GF-D8 (cell line): ENCODE measurements around the gene CMSS1.
"Not testable (repeated sequence)": the region's sequence is repeated elsewhere in the genome, so short reads cannot be mapped to it uniquely, and the experiment has no call there.

Experiments used
- DNase-seq: peaks from one replicate; lab custom pipeline; 2025; lab: John Stamatoyannopoulos, UW

Gene CMSS1

DNA sequence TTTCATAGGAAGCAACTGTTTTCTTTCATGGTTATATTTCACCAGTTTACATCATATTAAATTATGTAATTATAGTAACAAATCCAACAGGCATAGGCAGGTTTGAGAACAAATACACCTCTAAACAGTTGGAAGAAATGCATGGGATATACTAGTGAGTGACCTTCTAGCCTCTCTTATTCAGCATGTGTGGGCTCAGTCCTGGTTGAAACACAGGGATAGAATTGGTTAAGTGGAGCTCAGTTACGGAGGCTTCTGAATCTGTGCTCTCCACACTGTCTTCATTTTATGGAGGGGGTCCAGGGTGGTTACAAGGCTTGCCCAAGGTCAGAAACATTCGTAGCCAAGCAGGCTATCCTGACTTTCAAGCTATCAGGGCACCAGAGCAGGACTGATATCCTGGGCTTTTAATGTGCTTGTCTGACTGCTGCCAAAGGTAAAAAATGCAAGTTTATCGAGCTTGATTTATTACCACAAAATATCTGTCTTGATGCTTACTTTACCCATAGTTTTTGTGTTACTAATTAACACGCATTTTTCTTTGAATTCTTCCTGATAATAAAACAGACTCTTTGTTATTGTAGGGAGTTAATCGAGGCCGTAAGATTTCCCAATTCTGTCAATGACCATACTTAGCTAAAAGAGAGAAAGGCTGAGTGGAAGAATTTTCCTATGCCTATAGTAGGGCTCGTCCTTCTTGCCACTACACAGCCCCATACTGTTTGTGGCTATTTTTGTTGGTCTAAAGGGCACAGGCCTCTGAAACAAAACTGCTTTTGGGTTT is 207.1 kb downstream of the CMSS1 start:
- DNase-seq: no peak

DNA sequence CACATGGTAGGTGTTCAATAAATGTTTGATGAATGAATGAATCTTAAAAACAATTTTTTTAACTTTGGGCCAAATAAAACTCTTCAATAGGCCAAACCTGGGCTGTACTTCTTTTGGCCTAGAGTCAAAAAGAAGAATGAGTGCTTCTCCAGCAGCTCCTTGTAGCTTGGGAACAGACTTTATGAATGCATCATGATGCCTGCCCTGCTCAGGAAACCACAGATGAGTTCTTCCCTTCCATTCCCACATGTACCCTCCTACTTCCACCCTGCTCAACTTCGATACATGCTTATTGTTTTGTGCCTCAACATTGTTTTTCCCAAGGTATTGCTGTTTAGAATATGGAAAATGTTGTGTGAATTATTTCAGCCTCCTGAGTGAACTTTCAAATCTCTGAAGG is 209.7 kb downstream of the CMSS1 start:
- DNase-seq: no peak

DNA sequence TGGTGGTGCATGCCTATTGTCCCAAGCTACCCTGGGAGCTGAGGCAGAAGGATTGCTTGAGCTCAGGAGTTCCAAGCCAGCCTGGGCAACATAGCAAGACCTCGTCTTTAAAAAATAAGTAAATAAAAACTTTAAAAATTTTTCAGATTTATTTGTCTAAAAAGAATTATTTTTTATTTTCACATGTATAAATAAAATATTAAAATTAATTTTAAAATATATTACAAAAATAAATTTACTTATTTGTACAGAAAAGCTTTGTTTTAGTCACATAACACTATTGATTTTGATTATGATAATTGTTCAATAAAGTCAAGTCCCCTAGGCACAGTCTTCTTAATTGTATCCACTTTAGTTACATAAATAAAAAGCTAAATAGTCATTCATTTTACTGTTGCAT is 211.4 kb downstream of the CMSS1 start:
- no peak for DNase-seq

DNA sequence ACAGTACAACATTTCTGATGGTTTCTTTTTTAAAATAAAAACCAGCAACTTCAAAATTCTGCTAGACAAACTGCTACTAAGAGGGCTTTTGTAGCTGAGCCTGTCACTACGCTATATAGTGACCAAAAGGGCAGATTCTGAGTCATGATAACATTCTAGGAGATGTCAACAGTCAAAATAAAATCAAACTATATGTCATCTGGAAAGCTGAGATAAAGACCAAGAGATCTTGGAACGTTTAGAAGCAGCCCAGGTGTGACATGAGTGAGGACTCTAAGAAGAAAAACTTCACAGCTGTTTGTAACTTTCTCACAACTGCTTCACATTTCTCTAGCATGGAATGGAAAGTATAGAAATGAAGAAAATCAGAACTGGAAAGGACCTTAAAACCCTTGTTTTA is 212.0 kb downstream of the CMSS1 start:
- no peak for DNase-seq

DNA sequence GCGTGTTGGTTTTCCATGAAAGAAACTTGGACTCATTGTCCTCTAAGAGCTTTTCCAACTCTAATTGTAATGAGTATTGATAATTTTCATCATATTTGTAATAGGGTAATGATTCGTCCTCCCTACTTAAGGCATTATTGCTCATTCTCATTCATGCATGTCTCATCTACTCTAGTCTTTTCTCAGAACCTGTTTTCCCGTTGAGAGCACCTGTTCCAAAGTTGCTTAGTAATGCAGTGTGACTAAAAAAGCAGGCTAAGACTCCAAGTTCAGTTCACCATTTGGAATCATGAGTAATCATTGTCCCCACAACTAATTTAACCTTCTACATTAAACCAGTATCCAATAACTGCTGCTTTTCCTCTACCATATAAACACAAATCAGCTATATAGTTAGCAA is 212.7 kb downstream of the CMSS1 start:
- DNase-seq: no peak

DNA sequence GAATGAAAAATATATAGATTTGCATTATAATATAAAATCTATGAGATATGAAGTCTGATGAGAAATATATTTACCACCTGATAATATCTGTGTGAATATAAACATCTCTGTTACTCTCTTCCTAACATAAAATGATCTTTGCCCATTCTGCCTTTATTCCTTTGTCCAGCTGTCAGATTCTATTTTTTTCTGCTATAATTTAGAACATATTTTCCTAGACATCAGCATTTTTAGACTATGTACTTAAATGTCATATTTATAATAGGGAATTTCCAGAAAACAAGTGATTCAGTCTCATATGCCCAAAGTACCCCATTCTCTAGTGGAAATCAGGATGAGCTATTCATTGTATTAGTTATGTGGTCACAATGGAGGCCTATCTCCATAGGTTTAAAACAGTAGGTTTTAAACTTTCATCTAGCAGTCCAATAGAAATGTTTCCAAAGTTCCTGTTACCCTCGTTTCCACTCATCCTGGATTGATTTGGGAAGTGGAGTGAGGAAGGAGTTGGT is 213.3 kb downstream of the CMSS1 start:
- no peak for DNase-seq

DNA sequence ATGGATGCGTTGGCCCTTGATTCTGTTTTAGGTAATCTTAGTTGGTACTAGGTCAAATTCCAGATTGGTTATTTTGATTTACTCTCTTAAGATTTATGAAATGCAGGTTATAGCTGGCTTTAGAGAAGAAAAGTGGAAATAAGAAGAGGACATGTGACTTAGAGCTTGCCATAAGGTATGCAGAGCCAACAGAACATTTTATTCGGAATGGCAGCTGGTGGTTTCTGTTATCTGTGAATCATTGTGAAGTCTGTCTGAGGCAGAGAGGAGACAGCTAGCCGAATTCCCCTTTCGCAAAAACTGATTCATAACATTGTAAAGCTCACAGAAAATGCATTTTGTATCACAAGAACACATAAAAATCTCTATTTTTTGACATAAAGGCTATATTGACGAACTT is 214.6 kb downstream of the CMSS1 start:
- no peak for DNase-seq

DNA sequence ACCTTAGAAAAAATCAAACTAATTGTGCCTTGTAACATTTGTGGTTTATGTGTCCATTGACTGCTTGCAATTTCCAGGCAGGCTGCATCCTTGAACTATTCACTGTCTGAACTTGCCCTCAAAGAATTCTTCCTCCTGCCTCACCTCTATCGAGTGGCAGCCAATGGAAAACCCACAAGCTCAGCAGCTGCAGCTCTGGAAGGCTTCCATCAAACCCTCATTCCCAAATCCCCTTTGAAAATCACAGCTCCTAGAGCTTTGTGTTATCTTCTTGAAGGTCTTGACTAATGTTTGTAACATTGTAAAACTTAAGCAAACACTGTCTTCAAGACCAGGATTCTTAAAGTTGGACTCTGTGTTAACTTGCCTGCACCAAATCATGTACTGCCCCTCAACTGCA is 215.5 kb downstream of the CMSS1 start:
- no peak for DNase-seq

DNA sequence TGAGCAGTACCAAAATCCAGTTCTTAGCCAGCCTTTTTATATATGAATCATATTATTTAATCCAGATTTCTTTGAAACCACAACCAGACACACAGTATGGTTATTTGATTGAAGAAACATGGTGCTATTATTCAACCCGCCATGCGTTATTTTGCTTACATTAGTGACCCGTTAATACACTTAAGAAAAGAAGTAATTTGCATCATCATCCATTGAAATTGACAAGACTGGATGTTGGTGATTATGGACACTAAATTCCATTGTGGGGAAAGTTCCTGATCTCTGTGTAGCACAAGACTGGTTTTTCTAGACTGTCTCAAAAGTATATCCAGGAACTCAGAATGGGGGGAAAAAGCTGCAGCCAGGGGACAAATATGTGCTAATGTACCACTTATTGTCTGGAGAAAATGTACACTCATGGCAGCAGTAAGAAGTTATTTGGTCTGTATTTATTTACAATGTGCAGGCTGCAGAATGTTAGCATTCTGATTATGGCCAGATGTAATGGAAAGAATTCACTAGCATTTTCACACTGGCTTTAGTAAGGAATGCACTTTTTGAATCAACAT is 216.3 kb downstream of the CMSS1 start:
- no peak for DNase-seq

DNA sequence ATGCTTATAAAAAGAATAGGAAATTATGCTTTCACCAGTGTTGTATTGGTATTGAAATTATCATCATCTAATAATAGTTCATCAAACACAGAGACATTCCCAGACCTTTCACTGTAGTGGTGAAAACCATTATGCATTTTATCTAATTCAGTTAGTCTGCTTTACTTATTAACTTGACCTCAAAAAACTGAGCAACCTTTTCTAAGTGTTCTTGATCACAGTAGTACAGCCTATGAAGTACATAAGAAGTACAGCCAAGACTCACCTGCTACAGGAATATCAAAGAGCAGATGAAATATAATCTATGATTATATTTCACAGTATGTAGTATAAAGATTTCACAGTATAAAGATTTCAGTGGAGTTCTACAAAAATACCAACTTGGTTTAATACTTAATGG is 221.4 kb downstream of the CMSS1 start:
- no peak for DNase-seq

DNA sequence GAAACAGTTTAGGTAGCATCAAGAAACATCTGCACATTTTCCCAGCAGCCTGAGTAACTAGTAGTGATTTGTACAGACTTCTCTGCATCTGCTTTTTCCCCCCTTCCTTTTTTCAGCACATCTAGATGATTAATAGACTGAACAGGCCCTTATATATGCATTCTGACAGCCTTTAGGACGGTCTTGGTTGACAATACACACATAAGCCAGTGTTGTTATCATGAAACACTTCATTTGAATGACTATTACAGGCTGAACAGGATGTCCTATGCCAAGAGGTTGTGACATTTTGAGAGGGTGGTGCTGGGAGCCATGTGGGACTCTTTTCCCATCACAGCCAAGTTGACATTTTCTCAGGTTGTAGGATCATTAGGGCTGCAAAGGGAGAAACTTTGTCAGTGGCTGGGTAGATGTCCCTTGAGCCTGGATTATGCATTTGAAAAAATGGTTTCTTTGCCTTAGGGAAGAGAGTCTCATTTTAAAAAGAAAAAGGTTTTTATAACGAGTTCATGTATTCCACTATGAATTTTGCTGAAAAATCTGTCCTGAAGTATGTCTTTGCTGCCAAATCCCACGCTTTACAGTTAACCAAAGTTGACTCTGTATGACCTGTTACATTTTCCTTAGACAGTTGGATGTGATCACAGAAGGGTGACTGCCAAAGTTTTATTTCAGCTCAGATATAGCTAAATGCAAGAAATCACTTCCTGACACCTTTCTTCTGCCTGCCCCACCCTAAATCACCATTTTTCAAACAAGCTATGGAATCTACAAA is 223.0 kb downstream of the CMSS1 start:
- DNase-seq: no peak

DNA sequence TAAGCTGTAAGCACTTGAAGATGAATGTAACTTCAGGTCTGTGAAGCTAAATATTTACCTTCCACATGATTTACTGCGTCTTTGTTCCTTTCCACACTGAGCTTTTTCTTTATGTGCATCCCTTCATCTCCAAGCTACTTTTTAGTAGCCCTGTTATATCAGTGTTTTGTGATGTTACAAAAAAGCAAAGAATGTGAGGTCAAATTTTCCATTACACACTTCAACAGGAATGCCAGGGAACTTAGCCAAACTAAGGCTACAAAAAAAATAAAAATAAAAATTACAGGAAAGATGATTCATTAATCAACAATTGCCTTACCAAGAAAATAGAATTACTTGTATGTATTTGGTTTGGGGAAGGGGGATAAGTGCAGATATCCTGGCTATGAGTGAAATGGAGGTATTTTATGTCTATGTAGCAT is 223.7 kb downstream of the CMSS1 start:
- no peak for DNase-seq

DNA sequence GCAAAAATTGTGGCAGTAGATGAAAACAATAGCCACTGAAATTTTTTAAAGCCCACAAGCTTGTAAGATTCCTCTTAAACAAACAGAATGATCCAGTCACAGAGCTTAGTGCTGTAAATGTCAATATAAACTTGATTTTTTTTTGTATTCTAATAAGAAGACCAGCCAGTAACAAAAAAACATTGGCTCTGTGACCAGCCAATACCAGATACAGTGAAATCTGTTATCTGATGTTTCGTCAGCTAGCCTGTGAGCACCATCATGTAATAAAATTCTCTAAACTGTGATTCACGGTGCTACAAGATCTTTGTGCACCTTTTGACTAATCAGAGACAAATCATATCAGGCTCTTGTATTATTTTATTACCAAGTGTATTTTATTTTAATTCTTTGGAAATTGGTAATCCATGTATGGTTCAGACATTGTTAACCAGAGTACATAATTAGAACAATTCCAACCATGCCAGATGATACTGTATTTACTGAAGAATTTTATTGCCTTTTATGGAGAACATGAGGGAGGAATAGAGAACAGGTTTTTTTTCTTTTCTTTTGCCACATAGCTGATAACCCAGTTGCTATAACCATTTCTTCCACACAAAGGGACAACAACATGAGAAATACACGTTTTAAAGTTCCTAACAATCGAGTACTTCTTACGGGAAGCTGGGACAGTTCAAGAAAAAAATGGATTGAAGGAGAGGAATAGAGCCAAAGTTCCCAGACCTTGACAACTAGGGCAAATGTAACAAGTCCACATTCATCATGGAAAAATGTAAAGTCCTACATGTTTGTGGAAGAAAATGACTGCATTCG is 224.7 kb downstream of the CMSS1 start:
- DNase-seq: no peak

DNA sequence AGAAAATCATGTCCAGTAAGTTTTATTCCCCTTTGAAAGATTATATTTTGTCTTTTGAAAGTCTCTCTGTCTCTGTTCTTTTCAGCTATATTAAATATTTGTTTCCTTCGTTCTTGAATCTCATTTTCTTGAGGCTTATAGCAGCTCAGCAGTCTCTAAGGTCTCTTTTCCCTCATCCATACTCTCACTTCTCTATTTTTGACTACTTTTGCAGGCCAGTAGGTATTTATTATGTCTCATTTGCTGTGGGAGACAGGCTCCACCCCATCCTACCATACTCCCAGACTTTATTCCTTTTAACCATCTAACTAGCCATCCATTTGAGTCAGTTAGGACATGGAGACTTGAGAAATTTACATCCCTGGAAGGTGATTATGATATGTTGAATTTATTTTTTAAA is 225.6 kb downstream of the CMSS1 start:
- no peak for DNase-seq

DNA sequence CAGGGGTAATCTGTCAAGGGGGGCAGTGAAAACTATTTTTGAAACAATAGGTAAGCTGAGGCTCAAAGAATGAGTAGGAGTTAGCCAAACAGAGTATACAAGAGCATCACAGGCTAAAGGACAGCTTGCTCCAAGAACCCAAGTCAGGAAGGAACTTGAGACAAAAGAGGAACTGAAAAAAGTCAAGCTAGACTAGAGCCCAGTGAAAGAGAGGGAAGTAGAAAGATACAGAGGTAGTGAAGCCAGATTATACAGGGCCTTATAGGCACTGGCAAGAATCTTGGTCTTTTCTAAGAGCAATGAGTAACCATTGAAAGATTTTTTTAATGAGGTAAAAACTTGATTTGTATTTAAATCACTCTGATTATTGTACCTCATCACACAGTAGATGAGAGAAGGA is 226.7 kb downstream of the CMSS1 start:
- peak; percentile 73 for DNase-seq

DNA sequence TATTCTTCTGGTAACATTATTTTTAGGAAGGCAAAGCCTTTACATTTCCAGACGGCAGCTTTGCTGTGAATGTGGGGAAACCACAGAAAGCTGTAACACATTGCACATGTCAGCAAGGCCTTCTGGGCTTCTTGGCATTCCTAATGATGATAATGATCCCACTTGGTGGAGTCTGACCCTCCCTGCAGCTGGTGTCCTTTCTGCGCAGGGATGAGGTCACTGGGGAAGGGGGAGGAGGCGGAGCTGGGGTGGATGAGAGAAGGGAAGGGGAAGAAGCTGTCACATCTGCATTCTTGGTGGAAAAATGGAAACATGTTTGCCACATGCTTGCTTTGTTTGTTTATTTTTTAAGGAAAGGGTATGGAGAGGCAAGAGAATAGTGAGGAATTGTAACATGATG is 228.0 kb downstream of the CMSS1 start:
- no peak for DNase-seq

DNA sequence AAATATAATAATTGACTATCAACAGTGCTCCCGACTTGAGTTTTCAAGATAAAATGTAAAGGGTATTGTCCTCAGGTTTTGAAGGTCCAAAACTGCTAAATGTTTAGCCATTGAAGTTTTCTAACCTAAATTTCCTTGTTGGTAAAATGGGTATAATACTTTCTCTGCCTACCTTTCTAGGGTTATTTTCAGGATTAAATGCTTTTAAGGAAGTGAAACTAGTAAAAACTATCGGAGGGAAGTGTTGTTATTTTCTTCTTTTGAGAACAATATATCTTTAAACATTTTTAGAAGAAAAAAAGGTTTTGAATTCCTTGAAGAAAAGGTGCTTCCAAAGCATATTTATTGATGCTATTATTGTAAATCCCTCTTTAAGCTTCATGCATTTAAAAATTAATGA is 229.3 kb downstream of the CMSS1 start:
- DNase-seq: no peak

DNA sequence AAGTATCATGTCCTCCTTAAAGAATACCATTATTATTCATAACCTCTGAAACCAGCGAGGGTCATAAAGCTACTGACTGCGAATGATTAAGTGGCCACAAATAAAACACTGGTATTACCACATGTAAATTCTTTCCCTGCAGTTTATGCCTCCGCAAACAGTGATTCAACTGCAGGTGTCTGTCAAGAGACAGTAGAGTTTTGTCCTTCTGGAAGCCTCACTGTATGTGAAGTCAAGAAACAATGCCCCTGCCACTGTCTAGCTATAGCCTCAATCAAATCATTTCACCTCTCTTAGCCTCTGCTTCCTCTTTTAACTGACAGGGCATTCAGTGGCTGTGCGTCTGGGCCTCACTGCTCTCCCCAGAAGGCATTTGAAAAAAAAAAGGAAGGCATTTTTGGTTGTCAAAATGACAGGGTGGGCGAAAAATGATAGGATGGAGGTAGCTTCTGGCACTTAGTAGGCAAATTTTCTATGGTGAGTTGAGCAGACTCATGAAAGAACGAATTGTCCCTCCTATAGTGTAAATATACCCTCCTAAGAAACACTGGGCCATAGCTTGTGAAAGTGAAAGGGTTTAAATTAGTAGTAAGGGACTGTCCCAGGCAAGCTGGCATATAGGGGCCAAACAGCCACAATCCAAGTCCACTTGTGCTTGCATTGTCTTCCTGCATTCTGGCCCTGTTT is 229.9 kb downstream of the CMSS1 start:
- DNase-seq: no peak

DNA sequence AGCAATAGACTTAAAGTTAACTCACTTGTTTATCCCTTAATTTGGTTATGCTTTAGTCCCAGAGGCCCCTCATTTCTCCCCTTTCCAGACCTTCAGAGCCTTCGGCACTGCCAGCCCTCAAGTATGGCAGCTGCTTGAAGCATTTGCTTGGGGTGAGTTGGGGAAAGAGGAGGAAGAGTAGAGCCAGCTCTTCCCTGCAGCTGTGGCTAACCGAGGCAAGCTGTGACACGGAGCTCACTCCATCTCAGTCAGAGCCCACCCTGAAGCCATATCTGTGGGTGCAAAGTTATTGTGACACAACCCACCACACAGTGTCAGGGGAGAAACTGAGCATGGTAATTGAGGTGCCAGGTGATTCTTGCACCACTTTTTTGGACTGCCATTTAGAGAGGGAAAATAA is 230.6 kb downstream of the CMSS1 start:
- no peak for DNase-seq

DNA sequence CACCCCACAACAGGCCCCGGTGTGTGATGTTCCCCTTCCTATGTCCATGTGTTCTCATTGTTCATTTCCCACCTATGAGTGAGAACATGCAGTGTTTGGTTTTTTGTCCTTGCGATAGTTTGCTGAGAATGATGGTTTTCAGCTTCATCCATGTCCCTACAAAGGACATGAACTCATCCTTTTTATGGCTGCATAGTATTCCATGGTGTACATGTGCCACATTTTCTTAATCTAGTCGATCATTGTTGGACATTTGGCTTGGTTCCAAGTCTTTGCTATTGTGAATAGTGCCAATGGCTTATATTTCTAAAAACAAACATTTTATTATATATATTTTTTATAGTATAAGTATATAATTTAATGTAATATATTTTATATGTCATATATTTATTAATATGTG is 233.9 kb downstream of the CMSS1 start:
- DNase-seq: not testable (repeated sequence)

DNA sequence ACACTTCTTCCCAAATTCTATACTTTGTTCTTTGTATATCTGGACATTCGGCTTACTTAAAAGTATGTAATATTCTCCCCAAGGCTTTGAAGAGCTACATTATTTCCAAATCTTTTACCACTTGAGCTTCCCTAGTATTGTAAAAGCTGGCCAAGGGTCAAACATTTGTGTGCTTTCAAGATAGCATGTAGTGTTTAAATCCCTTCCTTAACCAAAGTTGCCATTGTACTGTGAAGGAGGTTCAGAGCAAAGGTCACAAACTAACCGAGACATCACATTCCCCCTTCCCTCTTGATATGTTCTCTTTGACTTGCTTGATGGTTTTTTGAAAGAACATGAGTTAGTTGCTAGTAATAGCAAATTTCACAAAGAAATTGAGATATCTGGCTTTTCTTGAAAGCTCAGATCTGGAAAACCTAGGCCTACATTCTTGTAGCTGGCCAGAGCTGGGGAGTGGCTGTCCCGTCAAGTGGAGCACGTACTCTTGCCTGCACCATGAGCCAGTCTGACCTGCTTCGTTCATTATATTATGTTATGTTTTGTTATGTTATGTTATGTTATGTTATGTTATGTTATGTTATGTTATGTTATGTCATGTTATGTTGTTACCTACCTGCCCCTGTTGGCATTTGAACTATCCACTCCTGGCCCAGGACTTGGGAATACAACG is 236.4 kb downstream of the CMSS1 start:
- DNase-seq: no peak
